ENCODE measurements around the gene SLC41A1. TPM values are rescaled to one million over a fixed set of nuclear protein-coding genes. Genes with fewer than 3 reads are reported as not detected.

The SLC41A1 gene
- 10.1 and 13.4 TPM in 2 replicates for total RNA-seq

GRCh38 chr1:205812878-205813754, at the start of gene SLC41A1:
Gene SLC41A1 (minus strand): TSS chr1:205813198. CDS start chr1:205810441, 2,757 bp downstream.

GRCh38 chr1:205849619-205850355, 36.8 kb upstream of the SLC41A1 start, which contains the start of gene PM20D1:
Gene PM20D1 (minus strand): TSS chr1:205850132. CDS start chr1:205850072, 60 bp downstream.

GRCh38 chr1:205775015-205775716, 37.8 kb downstream of the SLC41A1 start, which contains the start of gene RAB29:
Gene RAB29 (minus strand): TSS chr1:205775482. CDS start chr1:205774956, 526 bp downstream.

GRCh38 chr1:205750138-205751035, 62.6 kb downstream of the SLC41A1 start, which contains the start of gene NUCKS1:
Gene NUCKS1 (minus strand): TSS chr1:205750182. CDS start chr1:205749973, 209 bp downstream.

Other genes starting within 250 kb of the SLC41A1 start
- gene ELK4, start 181.2 kb downstream of the SLC41A1 start, total RNA-seq, result 4.5 and 7.1 TPM in 2 replicates
- 2.5 and 2.7 TPM in 2 replicates for gene SLC45A3, start 132.7 kb downstream of the SLC41A1 start, total RNA-seq
- gene NUCKS1, start 63.0 kb downstream of the SLC41A1 start, total RNA-seq, result 65.3 and 89.8 TPM in 2 replicates
- 4.3 and 5.5 TPM in 2 replicates for gene RAB29, start 37.7 kb downstream of the SLC41A1 start, total RNA-seq
- gene PM20D1, start 36.9 kb upstream of the SLC41A1 start, total RNA-seq, result under 0.01 TPM in 1 of 2 replicates, not detected in the other
- not detected in 2 replicates for gene SLC26A9, start 130.3 kb upstream of the SLC41A1 start, total RNA-seq
- gene RAB7B, start 190.2 kb upstream of the SLC41A1 start, total RNA-seq, result 3.2 and 3.4 TPM in 2 replicates
- gene CTSE, start 210.7 kb upstream of the SLC41A1 start, total RNA-seq, result not detected in 2 replicates
- gene RHEX, start 240.0 kb upstream of the SLC41A1 start, total RNA-seq, result not detected in 2 replicates

All from bronchus fibroblast of lung (primary cell).